ENCODE data around the gene MOSPD3. TPM values are rescaled to one million over a fixed set of nuclear protein-coding genes. Genes with fewer than 3 reads are reported as not detected.

The MOSPD3 gene
- total and polyA plus RNA-seq, 2 experiments from 2014 or later, result 15.3 to 23.5 TPM

- H3K36me3 ChIP-seq (ENCODE audit: insufficient read depth), result no peaks in the 10 kb centered on the region
- H3K27me3 ChIP-seq (ENCODE audit: insufficient read depth), result peaks cover 4% of the 10 kb centered on the region; the same call in 1 of the 2 replicates
- peak overlapping the region; percentile 74 for H3K4me3 ChIP-seq
- Mint-ChIP-seq H3K9me3 (no peaks in the 10 kb centered on the region; the same call in 2 of the 3 replicates), H3K36me3 (ENCODE audit: low read depth) (no peaks in the 10 kb centered on the region; the same call in 2 of the 3 replicates), H3K27ac (no peak overlapping the region), H3K27me3 (ENCODE audit: insufficient read depth, low read depth, poor library complexity) (peaks cover 25% of the 10 kb centered on the region), H3K4me3 (peak overlapping the region; percentile 69), H3K4me1 (peaks cover 5% of the 10 kb centered on the region; the same call in 2 of the 3 replicates)
- H3K79me2 ChIP-seq (replicated peaks; ENCODE audit: insufficient read depth), result no peaks in the 10 kb centered on the region
- DNase-seq (ENCODE audit: low spot score) (peak; percentile 89), ATAC-seq (peak; percentile 92)
- H3K4me2 ChIP-seq, result peak overlapping the region; percentile 96
- TF ChIP-seq EZH2 (IDR thresholded peaks at IDR 0.05; ENCODE audit: low read depth, unreplicated experiment), result no peak
- TF ChIP-seq POLR2AphosphoS5 (IDR thresholded peaks at IDR 0.05; ENCODE audit: low read depth), result peak; percentile 76
- TF ChIP-seq, protein P1, sequence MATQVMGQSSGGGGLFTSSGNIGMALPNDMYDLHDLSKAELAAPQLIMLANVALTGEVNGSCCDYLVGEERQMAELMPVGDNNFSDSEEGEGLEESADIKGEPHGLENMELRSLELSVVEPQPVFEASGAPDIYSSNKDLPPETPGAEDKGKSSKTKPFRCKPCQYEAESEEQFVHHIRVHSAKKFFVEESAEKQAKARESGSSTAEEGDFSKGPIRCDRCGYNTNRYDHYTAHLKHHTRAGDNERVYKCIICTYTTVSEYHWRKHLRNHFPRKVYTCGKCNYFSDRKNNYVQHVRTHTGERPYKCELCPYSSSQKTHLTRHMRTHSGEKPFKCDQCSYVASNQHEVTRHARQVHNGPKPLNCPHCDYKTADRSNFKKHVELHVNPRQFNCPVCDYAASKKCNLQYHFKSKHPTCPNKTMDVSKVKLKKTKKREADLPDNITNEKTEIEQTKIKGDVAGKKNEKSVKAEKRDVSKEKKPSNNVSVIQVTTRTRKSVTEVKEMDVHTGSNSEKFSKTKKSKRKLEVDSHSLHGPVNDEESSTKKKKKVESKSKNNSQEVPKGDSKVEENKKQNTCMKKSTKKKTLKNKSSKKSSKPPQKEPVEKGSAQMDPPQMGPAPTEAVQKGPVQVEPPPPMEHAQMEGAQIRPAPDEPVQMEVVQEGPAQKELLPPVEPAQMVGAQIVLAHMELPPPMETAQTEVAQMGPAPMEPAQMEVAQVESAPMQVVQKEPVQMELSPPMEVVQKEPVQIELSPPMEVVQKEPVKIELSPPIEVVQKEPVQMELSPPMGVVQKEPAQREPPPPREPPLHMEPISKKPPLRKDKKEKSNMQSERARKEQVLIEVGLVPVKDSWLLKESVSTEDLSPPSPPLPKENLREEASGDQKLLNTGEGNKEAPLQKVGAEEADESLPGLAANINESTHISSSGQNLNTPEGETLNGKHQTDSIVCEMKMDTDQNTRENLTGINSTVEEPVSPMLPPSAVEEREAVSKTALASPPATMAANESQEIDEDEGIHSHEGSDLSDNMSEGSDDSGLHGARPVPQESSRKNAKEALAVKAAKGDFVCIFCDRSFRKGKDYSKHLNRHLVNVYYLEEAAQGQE (IDR thresholded peaks at IDR 0.05; ENCODE audit: unreplicated experiment), result peak; percentile 12
- no peak for TF ChIP-seq NANOG (IDR thresholded peaks at IDR 0.05; ENCODE audit: borderline replicate concordance)
- peaks cover 15% of the 10 kb centered on the region for H3K4me1 ChIP-seq (ENCODE audit: insufficient read depth)
- H3K9me2 ChIP-seq (ENCODE audit: insufficient read depth), result no peaks in the 10 kb centered on the region
- H4K20me1 ChIP-seq (replicated peaks; ENCODE audit: insufficient read depth), result no peaks in the 10 kb centered on the region
- H3K27ac ChIP-seq (ENCODE audit: low read depth), result no peak overlapping the region
- H3F3A ChIP-seq (replicated peaks; ENCODE audit: low read depth), result 0 out of 2 replicates have a peak, but pooled peaks cover 2% of the 10 kb centered on the region
- H2AFZ ChIP-seq, result peak overlapping the region; percentile 90
These were observed 14.3 kb downstream of the MOSPD3 start for GRCh38 chr7:100626530-100627237.

GRCh38 chr7:100627238-100627549 lies 14.9 kb downstream of the MOSPD3 start:
- Histone ChIP-seq H3K27ac (ENCODE audit: low read depth) (no peak overlapping the region), H3K36me3 (ENCODE audit: insufficient read depth) (no peaks in the 10 kb centered on the region), H3K4me1 (ENCODE audit: insufficient read depth) (peaks cover 15% of the 10 kb centered on the region), H3K4me3 (peak overlapping the region; percentile 74), H3K27me3 (ENCODE audit: insufficient read depth) (peaks cover 6% of the 10 kb centered on the region; the same call in 1 of the 2 replicates), H3K9me2 (ENCODE audit: insufficient read depth) (no peaks in the 10 kb centered on the region), H3F3A (replicated peaks; ENCODE audit: low read depth) (0 out of 2 replicates have a peak, but pooled peaks cover 2% of the 10 kb centered on the region), H4K20me1 (replicated peaks; ENCODE audit: insufficient read depth) (no peaks in the 10 kb centered on the region), H3K4me2 (peak overlapping the region; percentile 96), H3K79me2 (replicated peaks; ENCODE audit: insufficient read depth) (no peaks in the 10 kb centered on the region), H2AFZ (0 out of 2 replicates have a peak overlapping the region, but pooled peaks have one; percentile 83)
- Mint-ChIP-seq H3K4me3 (peak overlapping the region; percentile 69), H3K9me3 (no peaks in the 10 kb centered on the region; the same call in 2 of the 3 replicates), H3K27ac (no peak overlapping the region), H3K36me3 (ENCODE audit: low read depth) (no peaks in the 10 kb centered on the region; the same call in 2 of the 3 replicates), H3K4me1 (peaks cover 6% of the 10 kb centered on the region; the same call in 2 of the 3 replicates), H3K27me3 (ENCODE audit: insufficient read depth, low read depth, poor library complexity) (peaks cover 24% of the 10 kb centered on the region)
- ATAC-seq (no peak; the same call in 2 of the 3 replicates), DNase-seq (ENCODE audit: low spot score) (no peak)
- TF ChIP-seq, protein P2, sequence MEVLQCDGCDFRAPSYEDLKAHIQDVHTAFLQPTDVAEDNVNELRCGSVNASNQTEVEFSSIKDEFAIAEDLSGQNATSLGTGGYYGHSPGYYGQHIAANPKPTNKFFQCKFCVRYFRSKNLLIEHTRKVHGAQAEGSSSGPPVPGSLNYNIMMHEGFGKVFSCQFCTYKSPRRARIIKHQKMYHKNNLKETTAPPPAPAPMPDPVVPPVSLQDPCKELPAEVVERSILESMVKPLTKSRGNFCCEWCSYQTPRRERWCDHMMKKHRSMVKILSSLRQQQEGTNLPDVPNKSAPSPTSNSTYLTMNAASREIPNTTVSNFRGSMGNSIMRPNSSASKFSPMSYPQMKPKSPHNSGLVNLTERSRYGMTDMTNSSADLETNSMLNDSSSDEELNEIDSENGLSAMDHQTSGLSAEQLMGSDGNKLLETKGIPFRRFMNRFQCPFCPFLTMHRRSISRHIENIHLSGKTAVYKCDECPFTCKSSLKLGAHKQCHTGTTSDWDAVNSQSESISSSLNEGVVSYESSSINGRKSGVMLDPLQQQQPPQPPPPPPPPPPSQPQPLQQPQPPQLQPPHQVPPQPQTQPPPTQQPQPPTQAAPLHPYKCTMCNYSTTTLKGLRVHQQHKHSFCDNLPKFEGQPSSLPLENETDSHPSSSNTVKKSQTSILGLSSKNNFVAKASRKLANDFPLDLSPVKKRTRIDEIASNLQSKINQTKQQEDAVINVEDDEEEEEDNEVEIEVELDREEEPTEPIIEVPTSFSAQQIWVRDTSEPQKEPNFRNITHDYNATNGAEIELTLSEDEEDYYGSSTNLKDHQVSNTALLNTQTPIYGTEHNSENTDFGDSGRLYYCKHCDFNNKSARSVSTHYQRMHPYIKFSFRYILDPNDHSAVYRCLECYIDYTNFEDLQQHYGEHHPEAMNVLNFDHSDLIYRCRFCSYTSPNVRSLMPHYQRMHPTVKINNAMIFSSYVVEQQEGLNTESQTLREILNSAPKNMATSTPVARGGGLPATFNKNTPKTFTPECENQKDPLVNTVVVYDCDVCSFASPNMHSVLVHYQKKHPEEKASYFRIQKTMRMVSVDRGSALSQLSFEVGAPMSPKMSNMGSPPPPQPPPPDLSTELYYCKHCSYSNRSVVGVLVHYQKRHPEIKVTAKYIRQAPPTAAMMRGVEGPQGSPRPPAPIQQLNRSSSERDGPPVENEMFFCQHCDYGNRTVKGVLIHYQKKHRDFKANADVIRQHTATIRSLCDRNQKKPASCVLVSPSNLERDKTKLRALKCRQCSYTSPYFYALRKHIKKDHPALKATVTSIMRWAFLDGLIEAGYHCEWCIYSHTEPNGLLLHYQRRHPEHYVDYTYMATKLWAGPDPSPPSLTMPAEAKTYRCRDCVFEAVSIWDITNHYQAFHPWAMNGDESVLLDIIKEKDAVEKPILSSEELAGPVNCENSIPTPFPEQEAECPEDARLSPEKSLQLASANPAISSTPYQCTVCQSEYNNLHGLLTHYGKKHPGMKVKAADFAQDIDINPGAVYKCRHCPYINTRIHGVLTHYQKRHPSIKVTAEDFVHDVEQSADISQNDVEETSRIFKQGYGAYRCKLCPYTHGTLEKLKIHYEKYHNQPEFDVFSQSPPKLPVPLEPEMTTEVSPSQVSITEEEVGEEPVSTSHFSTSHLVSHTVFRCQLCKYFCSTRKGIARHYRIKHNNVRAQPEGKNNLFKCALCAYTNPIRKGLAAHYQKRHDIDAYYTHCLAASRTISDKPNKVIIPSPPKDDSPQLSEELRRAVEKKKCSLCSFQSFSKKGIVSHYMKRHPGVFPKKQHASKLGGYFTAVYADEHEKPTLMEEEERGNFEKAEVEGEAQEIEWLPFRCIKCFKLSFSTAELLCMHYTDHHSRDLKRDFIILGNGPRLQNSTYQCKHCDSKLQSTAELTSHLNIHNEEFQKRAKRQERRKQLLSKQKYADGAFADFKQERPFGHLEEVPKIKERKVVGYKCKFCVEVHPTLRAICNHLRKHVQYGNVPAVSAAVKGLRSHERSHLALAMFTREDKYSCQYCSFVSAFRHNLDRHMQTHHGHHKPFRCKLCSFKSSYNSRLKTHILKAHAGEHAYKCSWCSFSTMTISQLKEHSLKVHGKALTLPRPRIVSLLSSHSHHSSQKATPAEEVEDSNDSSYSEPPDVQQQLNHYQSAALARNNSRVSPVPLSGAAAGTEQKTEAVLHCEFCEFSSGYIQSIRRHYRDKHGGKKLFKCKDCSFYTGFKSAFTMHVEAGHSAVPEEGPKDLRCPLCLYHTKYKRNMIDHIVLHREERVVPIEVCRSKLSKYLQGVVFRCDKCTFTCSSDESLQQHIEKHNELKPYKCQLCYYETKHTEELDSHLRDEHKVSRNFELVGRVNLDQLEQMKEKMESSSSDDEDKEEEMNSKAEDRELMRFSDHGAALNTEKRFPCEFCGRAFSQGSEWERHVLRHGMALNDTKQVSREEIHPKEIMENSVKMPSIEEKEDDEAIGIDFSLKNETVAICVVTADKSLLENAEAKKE (CRISPR knock-in tag; IDR thresholded peaks at IDR 0.05), result no peak
- TF ChIP-seq, protein P3, sequence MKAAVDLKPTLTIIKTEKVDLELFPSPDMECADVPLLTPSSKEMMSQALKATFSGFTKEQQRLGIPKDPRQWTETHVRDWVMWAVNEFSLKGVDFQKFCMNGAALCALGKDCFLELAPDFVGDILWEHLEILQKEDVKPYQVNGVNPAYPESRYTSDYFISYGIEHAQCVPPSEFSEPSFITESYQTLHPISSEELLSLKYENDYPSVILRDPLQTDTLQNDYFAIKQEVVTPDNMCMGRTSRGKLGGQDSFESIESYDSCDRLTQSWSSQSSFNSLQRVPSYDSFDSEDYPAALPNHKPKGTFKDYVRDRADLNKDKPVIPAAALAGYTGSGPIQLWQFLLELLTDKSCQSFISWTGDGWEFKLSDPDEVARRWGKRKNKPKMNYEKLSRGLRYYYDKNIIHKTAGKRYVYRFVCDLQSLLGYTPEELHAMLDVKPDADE (IDR thresholded peaks at IDR 0.05), result no peak
- no peak for TF ChIP-seq ZNF114 (CRISPR knock-in tag; IDR thresholded peaks at IDR 0.05)
- no peak for TF ChIP-seq POLR2AphosphoS5 (IDR thresholded peaks at IDR 0.05; ENCODE audit: low read depth)
- TF ChIP-seq CREB1 (CRISPR knock-in tag; IDR thresholded peaks at IDR 0.05; ENCODE audit: low read depth), result no peak
- TF ChIP-seq EZH2phosphoT487 (IDR thresholded peaks at IDR 0.05; ENCODE audit: unreplicated experiment), result no peak

All from GM23338 (cell line).